Mesendoderm (in vitro differentiated cells): ENCODE data around the gene RNGTT.
"Not testable (repeated sequence)": the region's sequence is repeated elsewhere in the genome, so short reads cannot be mapped to it uniquely, and the experiment has no call there.

Experiments
- DNase-seq: peaks from one replicate; pipeline ENCODE4 v3.0.0; 2013
- H2AK5ac ChIP-seq: 2 replicates; pipeline ENCODE4 v1.6.1; 2013; ENCODE audit warnings: low read length, inconsistent platforms
- H2BK120ac ChIP-seq: 2 replicates; pipeline ENCODE4 v1.6.1; 2013; ENCODE audit warnings: low read depth, mild to moderate bottlenecking, low read length, moderate library complexity, mixed read lengths
- H2BK15ac ChIP-seq: replicated peaks from 2 replicates; pipeline ENCODE4 v1.6.1; 2013; ENCODE audit warnings: low read depth, mild to moderate bottlenecking, moderate library complexity
- H2BK5ac ChIP-seq: 2 replicates; pipeline ENCODE4 v1.6.1; 2013; ENCODE audit warnings: low read length, inconsistent platforms
- H3K18ac ChIP-seq: 2 replicates; pipeline ENCODE4 v1.6.1; 2013; ENCODE audit warnings: mild to moderate bottlenecking, low read length, mixed read lengths
- H3K23ac ChIP-seq: one replicate; pipeline ENCODE4 v1.6.1; 2013; ENCODE audit warnings: low read length
- H3K27ac ChIP-seq: 2 replicates; pipeline ENCODE4 v1.5.1; 2013; ENCODE audit warnings: low read depth, mild to moderate bottlenecking, inconsistent platforms, low read length, moderate library complexity
- H3K27me3 ChIP-seq: 2 replicates; pipeline ENCODE4 v1.6.1; 2013; ENCODE audit warnings: low read length, control low read depth, mild to moderate bottlenecking, inconsistent platforms; ENCODE audit not compliant: insufficient read depth, poor library complexity
- H3K36me3 ChIP-seq: 2 replicates; pipeline ENCODE4 v1.6.1; 2013; ENCODE audit warnings: low read length, inconsistent platforms; ENCODE audit not compliant: control insufficient read depth, insufficient read depth
- H3K4ac ChIP-seq: one replicate; pipeline ENCODE4 v1.6.1; 2013; ENCODE audit warnings: low read depth, mild to moderate bottlenecking, low read length, moderate library complexity
- H3K4me1 ChIP-seq: 2 replicates; pipeline ENCODE4 v1.6.1; 2013; ENCODE audit warnings: low read depth, low read length, inconsistent platforms; ENCODE audit not compliant: control insufficient read depth
- H3K4me2 ChIP-seq: 2 replicates; pipeline ENCODE4 v1.6.1; 2013; ENCODE audit warnings: low read length
- H3K4me3 ChIP-seq: 2 replicates; pipeline ENCODE4 v1.5.1; 2013; ENCODE audit warnings: mild to moderate bottlenecking, low read length
- H3K56ac ChIP-seq: one replicate; pipeline ENCODE4 v1.6.1; 2013; ENCODE audit warnings: low read length
- H3K79me1 ChIP-seq: 2 replicates; pipeline ENCODE4 v1.6.1; 2013; ENCODE audit warnings: low read length, inconsistent platforms
- H3K79me2 ChIP-seq: 2 replicates; pipeline ENCODE4 v1.6.1; 2013; ENCODE audit warnings: mild to moderate bottlenecking, low read length; ENCODE audit not compliant: control insufficient read depth, insufficient read depth
- H3K9ac ChIP-seq: 2 replicates; pipeline ENCODE4 v1.6.1; 2013; ENCODE audit warnings: low read length, inconsistent platforms
- H4K5ac ChIP-seq: one replicate; pipeline ENCODE4 v1.6.1; 2013; ENCODE audit warnings: low read length
- H4K8ac ChIP-seq: one replicate; pipeline ENCODE4 v1.6.1; 2013; ENCODE audit warnings: low read depth, mild to moderate bottlenecking, control low read depth, low read length, moderate library complexity
- WGBS: extraction: QIAGEN DNeasy Blood & Tissue Kit; methylation state at CpG from one replicate; pipeline ENCODE4 v1.1.7; 2013; ENCODE audit warnings: low lambda C conversion rate, missing lambda C conversion rate; ENCODE audit not compliant: insufficient coverage; ENCODE audit errors: extremely low coverage; 5-methylcytosine and 5-hydroxymethylcytosine counted together

Gene RNGTT

GRCh38 chr6:88716399-88716798 lies 247.0 kb downstream of the RNGTT start:
- H3K4me2 ChIP-seq, H3K23ac ChIP-seq, H3K27ac ChIP-seq, H3K79me2 ChIP-seq, H4K8ac ChIP-seq, H3K18ac ChIP-seq, H3K4me3 ChIP-seq, H4K5ac ChIP-seq, H3K4me1 ChIP-seq, H2BK15ac ChIP-seq, H3K27me3 ChIP-seq, H3K4ac ChIP-seq, H2AK5ac ChIP-seq, DNase-seq, H2BK120ac ChIP-seq, H2BK5ac ChIP-seq, H3K36me3 ChIP-seq, H3K79me1 ChIP-seq, H3K56ac ChIP-seq, H3K9ac ChIP-seq: not testable (repeated sequence)
- no CpG with 5 or more reads among the region's 1 CpG for WGBS

GRCh38 chr6:88712243-88712936 lies 251.0 kb downstream of the RNGTT start:
- no peak for DNase-seq
- Histone ChIP-seq H3K9ac (no peak overlapping the region), H3K79me1 (no peaks in the 10 kb centered on the region), H3K4me2 (no peak overlapping the region), H3K27ac (no peak overlapping the region), H4K5ac (no peak overlapping the region), H4K8ac (no peak overlapping the region), H2AK5ac (no peak overlapping the region), H3K79me2 (no peaks in the 10 kb centered on the region), H3K4ac (no peak overlapping the region), H3K56ac (no peak overlapping the region), H2BK120ac (no peak overlapping the region), H3K36me3 (no peaks in the 10 kb centered on the region), H3K4me1 (no peaks in the 10 kb centered on the region), H3K23ac (no peak overlapping the region), H3K27me3 (no peaks in the 10 kb centered on the region), H2BK5ac (no peak overlapping the region), H3K18ac (no peak overlapping the region), H3K4me3 (no peak overlapping the region), H2BK15ac (no peak overlapping the region)
- 100% methylated on average over 1 of the region's 3 CpGs for WGBS

GRCh38 chr6:88709819-88710246 lies 253.6 kb downstream of the RNGTT start:
- H3K56ac ChIP-seq = no peak overlapping the region
- H4K5ac ChIP-seq = no peak overlapping the region
- H3K79me2 ChIP-seq = no peaks in the 10 kb centered on the region
- no peak overlapping the region for H3K4ac ChIP-seq
- no peaks in the 10 kb centered on the region for H3K27me3 ChIP-seq
- no peak overlapping the region for H2BK120ac ChIP-seq
- H3K36me3 ChIP-seq = no peaks in the 10 kb centered on the region
- DNase-seq = no peak
- H3K4me1 ChIP-seq = no peaks in the 10 kb centered on the region
- no peak overlapping the region for H2BK15ac ChIP-seq
- WGBS = no CpG with 5 or more reads among the region's 1 CpG
- H2AK5ac ChIP-seq = no peak overlapping the region
- H3K4me2 ChIP-seq = no peak overlapping the region
- no peak overlapping the region for H3K27ac ChIP-seq
- no peak overlapping the region for H4K8ac ChIP-seq
- H3K9ac ChIP-seq = no peak overlapping the region
- no peak overlapping the region for H3K18ac ChIP-seq
- H3K23ac ChIP-seq = no peak overlapping the region
- H3K4me3 ChIP-seq = no peak overlapping the region
- H3K79me1 ChIP-seq = no peaks in the 10 kb centered on the region
- no peak overlapping the region for H2BK5ac ChIP-seq

- no peak overlapping the region for H3K27ac ChIP-seq
- no peak overlapping the region for H2BK15ac ChIP-seq
- H3K4me2 ChIP-seq = no peak overlapping the region
- no peak overlapping the region for H4K5ac ChIP-seq
- H3K36me3 ChIP-seq = no peaks in the 10 kb centered on the region
- H3K9ac ChIP-seq = no peak overlapping the region
- no peak overlapping the region for H2AK5ac ChIP-seq
- no peak for DNase-seq
- H2BK120ac ChIP-seq = no peak overlapping the region
- H3K27me3 ChIP-seq = no peaks in the 10 kb centered on the region
- H3K23ac ChIP-seq = no peak overlapping the region
- no peaks in the 10 kb centered on the region for H3K79me2 ChIP-seq
- no CpG with 5 or more reads among the region's 3 CpGs for WGBS
- no peak overlapping the region for H3K18ac ChIP-seq
- no peak overlapping the region for H4K8ac ChIP-seq
- no peak overlapping the region for H3K4ac ChIP-seq
- no peaks in the 10 kb centered on the region for H3K79me1 ChIP-seq
- H3K4me3 ChIP-seq = no peak overlapping the region
- H2BK5ac ChIP-seq = no peak overlapping the region
- H3K56ac ChIP-seq = no peak overlapping the region
- H3K4me1 ChIP-seq = no peaks in the 10 kb centered on the region
These were observed 255.1 kb downstream of the RNGTT start for GRCh38 chr6:88708197-88708744.

- DNase-seq = no peak
These were observed 257.8 kb downstream of the RNGTT start for GRCh38 chr6:88705601-88706000.

GRCh38 chr6:88704980-88705379 lies 258.4 kb downstream of the RNGTT start:
- H3K79me1 ChIP-seq = no peaks in the 10 kb centered on the region
- no peak overlapping the region for H3K56ac ChIP-seq
- H2BK5ac ChIP-seq = no peak overlapping the region
- no peak overlapping the region for H2AK5ac ChIP-seq
- no CpG with 5 or more reads among the region's 1 CpG for WGBS
- no peak overlapping the region for H3K27ac ChIP-seq
- no peaks in the 10 kb centered on the region for H3K79me2 ChIP-seq
- no peak overlapping the region for H3K4ac ChIP-seq
- no peaks in the 10 kb centered on the region for H3K27me3 ChIP-seq
- H2BK15ac ChIP-seq = no peak overlapping the region
- H3K18ac ChIP-seq = no peak overlapping the region
- H3K4me2 ChIP-seq = no peak overlapping the region
- no peaks in the 10 kb centered on the region for H3K36me3 ChIP-seq
- H4K5ac ChIP-seq = no peak overlapping the region
- H3K4me1 ChIP-seq = no peaks in the 10 kb centered on the region
- no peak overlapping the region for H2BK120ac ChIP-seq
- H3K4me3 ChIP-seq = no peak overlapping the region
- H4K8ac ChIP-seq = no peak overlapping the region
- no peak overlapping the region for H3K9ac ChIP-seq
- no peak overlapping the region for H3K23ac ChIP-seq
- DNase-seq = no peak

More at GRCh38 chr6:88705601-88706000, 257.8 kb downstream of the RNGTT start:
- Histone ChIP-seq H3K27me3 (no peaks in the 10 kb centered on the region), H3K4me1 (no peaks in the 10 kb centered on the region), H3K56ac (no peak overlapping the region), H4K5ac (no peak overlapping the region), H2BK5ac (no peak overlapping the region), H3K79me2 (no peaks in the 10 kb centered on the region), H3K79me1 (no peaks in the 10 kb centered on the region), H2BK120ac (no peak overlapping the region), H2BK15ac (no peak overlapping the region), H3K9ac (no peak overlapping the region), H4K8ac (no peak overlapping the region), H3K4me3 (no peak overlapping the region), H3K23ac (no peak overlapping the region), H3K4me2 (no peak overlapping the region), H3K36me3 (no peaks in the 10 kb centered on the region), H3K27ac (no peak overlapping the region), H3K18ac (no peak overlapping the region), H3K4ac (no peak overlapping the region), H2AK5ac (no peak overlapping the region)
